MM.1S (cell line): ENCODE data around the gene PTCD2.

Experiments used
- DNase-seq: peaks from one replicate; pipeline ENCODE4 v3.0.0-alpha.2; 2015
- H2AFZ ChIP-seq: fragments of 300-600 bp; sonication (generic); 2 replicates; pipeline ENCODE4 v1.6.0; 2016; ENCODE audit warnings: antibody characterized with exemption, low read length
- H3F3A ChIP-seq: fragments of 300-600 bp; sonication (generic); 2 replicates; pipeline ENCODE4 v1.6.1; 2016; ENCODE audit warnings: mild to moderate bottlenecking, antibody characterized with exemption, low read length, moderate library complexity, mixed read lengths; ENCODE audit not compliant: insufficient read depth
- H3K27ac ChIP-seq: fragments of 300-600 bp; sonication (generic); 2 replicates; pipeline ENCODE4 v1.5.1; 2016; ENCODE audit warnings: mild to moderate bottlenecking, low read length
- H3K27me3 ChIP-seq: fragments of 300-600 bp; sonication (generic); replicated peaks from 2 replicates; pipeline ENCODE4 v1.6.0; 2016; ENCODE audit warnings: low read length; ENCODE audit not compliant: insufficient read depth
- H3K36me3 ChIP-seq: fragments of 300-600 bp; sonication (generic); replicated peaks from 2 replicates; pipeline ENCODE4 v1.6.1; 2016; ENCODE audit warnings: mild to moderate bottlenecking, low read length, mixed read lengths; ENCODE audit not compliant: insufficient read depth
- H3K4me1 ChIP-seq: fragments of 300-600 bp; sonication (generic); 2 replicates; pipeline ENCODE4 v1.6.1; 2016; ENCODE audit warnings: low read length, mixed read lengths
- H3K4me2 ChIP-seq: fragments of 300-600 bp; sonication (generic); 2 replicates; pipeline ENCODE4 v1.6.0; 2016; ENCODE audit warnings: low read depth, low read length
- H3K4me3 ChIP-seq: fragments of 300-600 bp; sonication (generic); 2 replicates; pipeline ENCODE4 v1.5.1; 2016; ENCODE audit warnings: low read length, mixed read lengths
- H3K79me2 ChIP-seq: fragments of 300-600 bp; sonication (generic); 2 replicates; pipeline ENCODE4 v1.6.1; 2016; ENCODE audit warnings: mixed run types, low read length, mixed read lengths
- H3K9ac ChIP-seq: fragments of 300-600 bp; sonication (generic); 2 replicates; pipeline ENCODE4 v1.6.1; 2016; ENCODE audit warnings: low read length, mixed read lengths
- H3K9me2 ChIP-seq: fragments of 300-600 bp; sonication (generic); replicated peaks from 2 replicates; pipeline ENCODE4 v1.6.1; 2016; ENCODE audit warnings: mild to moderate bottlenecking, low read length, mixed read lengths; ENCODE audit not compliant: insufficient read depth
- H3K9me3 ChIP-seq: fragments of 300-600 bp; sonication (generic); replicated peaks from 2 replicates; pipeline ENCODE4 v1.6.1; 2016; ENCODE audit warnings: mild to moderate bottlenecking, low read length, mixed read lengths; ENCODE audit not compliant: insufficient read depth
- H4K20me1 ChIP-seq: fragments of 300-600 bp; sonication (generic); 2 replicates; pipeline ENCODE4 v1.6.1; 2016; ENCODE audit warnings: mild to moderate bottlenecking, low read length, moderate library complexity, mixed read lengths; ENCODE audit not compliant: insufficient read depth
- CTCF ChIP-seq: fragments of 300-600 bp; sonication (generic); IDR thresholded peaks from 2 replicates; pipeline ENCODE4 v1.5.1; 2016; ENCODE audit warnings: antibody characterized with exemption, low read length, mixed read lengths
- EZH2 ChIP-seq: fragments of 300-600 bp; sonication (generic); optimal IDR thresholded peaks from 2 replicates; pipeline ENCODE3; 2017; ENCODE audit warnings: low read depth, mild to moderate bottlenecking, antibody characterized with exemption, low read length, mixed read lengths
- EZH2phosphoT487 ChIP-seq: fragments of 300-600 bp; sonication (generic); IDR thresholded peaks from 2 replicates; pipeline ENCODE4 v1.6.1; 2018; ENCODE audit warnings: antibody characterized with exemption, low read length

Gene PTCD2

GRCh38 chr5:72376381-72376780, 56.2 kb downstream of the PTCD2 start:
- Histone ChIP-seq H3K27me3 (no peaks in the 10 kb centered on the region), H3K79me2 (no peaks in the 10 kb centered on the region), H3F3A (no peaks in the 10 kb centered on the region), H3K9ac (no peak overlapping the region), H3K9me3 (no peaks in the 10 kb centered on the region), H4K20me1 (no peaks in the 10 kb centered on the region), H3K4me3 (no peak overlapping the region), H3K36me3 (no peaks in the 10 kb centered on the region), H2AFZ (no peak overlapping the region), H3K27ac (no peak overlapping the region), H3K9me2 (no peaks in the 10 kb centered on the region), H3K4me2 (no peak overlapping the region), H3K4me1 (no peaks in the 10 kb centered on the region)
- no peak for TF ChIP-seq EZH2phosphoT487
- TF ChIP-seq CTCF: no peak
- no peak for TF ChIP-seq EZH2
- DNase-seq: no peak

- no peaks in the 10 kb centered on the region for H3K4me1 ChIP-seq
- no peaks in the 10 kb centered on the region for H3K9me2 ChIP-seq
- DNase-seq: no peak
- no peak for TF ChIP-seq EZH2phosphoT487
- TF ChIP-seq EZH2: no peak
- no peak for TF ChIP-seq CTCF
- H3K9ac ChIP-seq: no peak overlapping the region
- H3K4me2 ChIP-seq: no peak overlapping the region
- H3K27me3 ChIP-seq: no peaks in the 10 kb centered on the region
- no peaks in the 10 kb centered on the region for H3K36me3 ChIP-seq
- H3K4me3 ChIP-seq: no peak overlapping the region
- H4K20me1 ChIP-seq: no peaks in the 10 kb centered on the region
- H2AFZ ChIP-seq: no peak overlapping the region
- H3K27ac ChIP-seq: no peak overlapping the region
- H3K79me2 ChIP-seq: no peaks in the 10 kb centered on the region
- no peaks in the 10 kb centered on the region for H3F3A ChIP-seq
- H3K9me3 ChIP-seq: no peaks in the 10 kb centered on the region
Observed at GRCh38 chr5:72377910-72378638, 57.9 kb downstream of the PTCD2 start.

- H3K27me3 ChIP-seq: no peaks in the 10 kb centered on the region
- no peaks in the 10 kb centered on the region for H3K36me3 ChIP-seq
- H3K9me2 ChIP-seq: no peaks in the 10 kb centered on the region
- no peak overlapping the region for H2AFZ ChIP-seq
- TF ChIP-seq CTCF: no peak
- no peak for TF ChIP-seq EZH2phosphoT487
- TF ChIP-seq EZH2: no peak
- no peaks in the 10 kb centered on the region for H3F3A ChIP-seq
- H3K4me2 ChIP-seq: no peak overlapping the region
- no peaks in the 10 kb centered on the region for H3K4me1 ChIP-seq
- no peak overlapping the region for H3K9ac ChIP-seq
- H3K4me3 ChIP-seq: no peak overlapping the region
- H3K9me3 ChIP-seq: no peaks in the 10 kb centered on the region
- H4K20me1 ChIP-seq: no peaks in the 10 kb centered on the region
- H3K79me2 ChIP-seq: no peaks in the 10 kb centered on the region
- H3K27ac ChIP-seq: no peak overlapping the region
- DNase-seq: no peak
Observed at GRCh38 chr5:72378639-72379289, 58.6 kb downstream of the PTCD2 start.
